ENCODE results near the gene MORC3.

MORC3 gene

DNA sequence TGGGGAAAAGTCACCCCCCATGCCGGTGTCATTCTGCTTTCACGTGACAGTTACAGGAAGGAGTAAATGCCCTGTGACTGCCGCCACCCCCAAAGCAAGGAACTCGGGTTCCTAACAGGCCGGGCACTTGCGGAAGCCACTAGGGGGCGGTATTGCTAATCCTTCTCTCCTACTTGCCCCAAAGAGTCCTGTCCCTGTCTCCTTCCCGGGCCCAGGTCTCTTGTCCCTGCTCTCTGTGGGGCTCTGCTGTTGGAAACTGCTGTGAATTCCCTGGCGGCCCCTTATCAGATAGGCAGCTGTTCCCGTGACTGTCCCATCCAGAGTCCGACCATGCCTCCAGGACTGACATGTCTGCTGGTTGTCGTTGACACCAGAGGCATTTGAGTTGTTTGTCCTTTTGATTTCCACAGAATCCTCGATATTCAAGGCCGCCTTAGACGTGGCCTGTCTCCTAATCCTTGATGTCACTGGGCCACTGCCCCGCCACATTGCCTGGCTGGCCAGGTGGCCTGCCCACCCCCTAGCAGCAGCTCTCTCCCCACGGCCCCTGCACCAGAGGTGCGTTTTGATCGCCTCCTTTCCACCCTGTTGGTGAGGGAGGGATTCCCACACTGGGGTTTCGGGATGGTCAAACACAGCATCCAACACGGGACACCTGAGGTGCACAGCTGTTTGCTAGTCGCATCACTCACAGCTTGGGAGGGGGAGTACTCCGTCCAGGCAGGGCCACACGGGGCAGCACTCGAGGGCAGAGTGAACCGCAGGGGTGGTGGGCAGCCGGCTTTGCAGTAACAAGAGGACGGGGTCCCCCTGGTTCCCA is 102.5 kb downstream of the MORC3 start:
- FAIRE-seq, result no peak
- peak; percentile 31 for DNase-seq (ENCODE audit: low spot score)

DNA sequence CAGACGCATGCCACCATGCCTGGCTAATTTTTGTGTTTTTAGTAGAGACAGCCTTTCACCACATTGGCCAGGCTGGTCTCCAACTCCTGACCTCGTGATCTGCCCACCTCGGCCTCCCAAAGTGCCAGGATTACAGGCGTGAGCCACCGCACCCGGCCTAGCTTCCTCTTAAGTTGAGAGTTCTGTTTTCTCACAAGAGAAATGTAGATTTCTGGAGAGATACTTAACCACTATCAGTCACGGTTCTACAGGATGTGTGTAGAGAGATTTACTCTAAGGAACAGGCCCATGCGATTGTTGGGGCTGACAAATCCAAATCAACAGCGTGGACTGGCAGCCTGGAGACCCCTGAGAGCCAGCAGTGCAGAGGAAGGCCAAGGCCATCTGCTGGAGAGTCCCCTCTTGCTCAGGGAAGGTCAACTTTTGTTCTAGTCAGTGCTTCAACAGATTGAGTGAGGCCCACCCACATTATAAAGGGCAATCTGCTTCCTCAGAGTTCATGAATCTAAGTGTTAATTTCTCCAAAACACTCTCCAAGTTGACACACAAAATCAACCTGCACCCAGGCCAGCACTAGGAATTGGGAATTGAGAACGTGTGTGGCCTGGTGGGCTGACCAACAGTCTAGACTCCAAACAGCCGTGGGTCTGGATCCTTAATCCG is 103.9 kb downstream of the MORC3 start:
- FAIRE-seq (no peak), DNase-seq (ENCODE audit: low spot score) (no peak)

DNA sequence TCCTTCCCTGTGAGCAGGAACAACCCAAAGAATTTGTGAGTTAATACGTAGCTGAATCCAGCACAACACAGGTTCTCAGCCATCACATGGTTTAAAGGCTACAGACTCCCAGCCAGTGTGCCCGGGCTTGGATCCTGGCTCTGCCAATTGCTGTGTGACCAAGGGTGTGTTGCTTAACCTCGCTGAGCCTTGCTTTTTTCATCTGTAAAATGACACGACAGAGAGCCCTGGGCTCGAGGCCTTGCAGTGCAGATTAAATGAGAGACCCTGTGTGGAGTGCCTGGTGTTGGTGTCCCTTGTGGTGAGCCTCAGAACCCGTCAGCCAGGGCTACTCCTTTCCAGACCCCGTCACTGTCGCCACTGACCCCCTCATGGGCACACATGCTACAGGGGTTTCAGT is 104.6 kb downstream of the MORC3 start:
- DNase-seq (ENCODE audit: low spot score), result no peak
- no peak for FAIRE-seq

DNA sequence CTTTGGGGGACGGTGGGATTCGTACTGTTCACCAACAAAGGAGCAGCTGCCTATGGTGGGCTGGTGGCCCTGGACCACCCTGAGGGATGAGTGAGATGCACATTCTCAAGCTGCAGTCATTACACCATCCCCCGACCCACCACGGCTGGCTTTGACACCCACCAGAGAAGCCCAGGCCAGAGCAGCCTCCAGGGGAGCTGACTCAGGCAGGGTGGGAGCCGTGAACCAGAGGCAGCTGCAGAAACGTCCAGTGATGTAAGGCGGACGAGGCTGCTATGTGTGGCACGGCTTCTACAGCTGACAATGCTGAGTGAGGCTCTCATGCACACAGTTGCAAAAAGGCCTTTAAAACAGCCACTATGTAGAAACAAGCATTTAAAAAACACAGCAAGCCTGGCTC is 105.3 kb downstream of the MORC3 start:
- DNase-seq (ENCODE audit: low spot score) (no peak), FAIRE-seq (no peak)

All from urothelium cell line (cell line).